KOPT-K1 (cell line): ENCODE data around the gene FUT1.
"Not testable (repeated sequence)": the region's sequence is repeated elsewhere in the genome, so short reads cannot be mapped to it uniquely, and the experiment has no call there.

Source experiments
- H3K27ac ChIP-seq: fragments of 200-600 bp; sonication (generic); 2 replicates; pipeline ENCODE4 v1.5.1; 2016; ENCODE audit warnings: antibody characterized with exemption, mild to moderate bottlenecking, low read depth, low read length; ENCODE audit not compliant: poor library complexity, severe bottlenecking
- H3K36me3 ChIP-seq: fragments of 200-600 bp; sonication (generic); 2 replicates; pipeline ENCODE4 v1.5.1; 2017; ENCODE audit warnings: antibody characterized with exemption, mild to moderate bottlenecking, low read length, moderate library complexity; ENCODE audit not compliant: insufficient read depth
- H3K9me3 ChIP-seq: fragments of 200-600 bp; sonication (generic); 2 replicates; pipeline ENCODE4 v1.5.1; 2017; ENCODE audit warnings: antibody characterized with exemption, low read length, mild to moderate bottlenecking; ENCODE audit not compliant: insufficient read depth, poor library complexity, severe bottlenecking

FUT1 gene

GRCh38 chr19:48737360-48737998 is 15.0 kb downstream of the FUT1 start:
- Histone ChIP-seq H3K27ac (no peak overlapping the region), H3K36me3 (no peaks in the 10 kb centered on the region), H3K9me3 (no peaks in the 10 kb centered on the region)

GRCh38 chr19:48735031-48735615 is 17.3 kb downstream of the FUT1 start:
- Histone ChIP-seq H3K9me3 (no peaks in the 10 kb centered on the region), H3K36me3 (no peaks in the 10 kb centered on the region), H3K27ac (no peak overlapping the region)

- no peaks in the 10 kb centered on the region for H3K9me3 ChIP-seq
- no peak overlapping the region for H3K27ac ChIP-seq
- H3K36me3 ChIP-seq: no peaks in the 10 kb centered on the region
Observed at GRCh38 chr19:48734625-48735024, 17.8 kb downstream of the FUT1 start.

- no peak overlapping the region for H3K27ac ChIP-seq
- no peaks in the 10 kb centered on the region for H3K36me3 ChIP-seq
- peaks cover 5% of the 10 kb centered on the region for H3K9me3 ChIP-seq
Observed at GRCh38 chr19:48731452-48731851, 21.0 kb downstream of the FUT1 start.

- Histone ChIP-seq H3K27ac (no peak overlapping the region), H3K36me3 (no peaks in the 10 kb centered on the region), H3K9me3 (peaks cover 5% of the 10 kb centered on the region)
Observed at GRCh38 chr19:48728911-48729664, 23.4 kb downstream of the FUT1 start.

- Histone ChIP-seq H3K9me3 (peaks cover 5% of the 10 kb centered on the region), H3K27ac (no peak overlapping the region), H3K36me3 (no peaks in the 10 kb centered on the region)
Observed at GRCh38 chr19:48726556-48726955, 25.9 kb downstream of the FUT1 start.

- H3K9me3 ChIP-seq: peaks cover 5% of the 10 kb centered on the region
- H3K27ac ChIP-seq: peak overlapping the region; percentile 55
- no peaks in the 10 kb centered on the region for H3K36me3 ChIP-seq
Observed at GRCh38 chr19:48724796-48725753, 27.4 kb downstream of the FUT1 start.

- Histone ChIP-seq H3K27ac (no peak overlapping the region), H3K9me3 (peaks cover 5% of the 10 kb centered on the region), H3K36me3 (no peaks in the 10 kb centered on the region)
Observed at GRCh38 chr19:48722196-48722708, 30.2 kb downstream of the FUT1 start.

- no peaks in the 10 kb centered on the region for H3K9me3 ChIP-seq
- H3K27ac ChIP-seq: peak overlapping the region; percentile 79
- H3K36me3 ChIP-seq: no peaks in the 10 kb centered on the region
Observed at GRCh38 chr19:48720613-48721296, 31.7 kb downstream of the FUT1 start.

GRCh38 chr19:48720251-48720612 is 32.2 kb downstream of the FUT1 start:
- Histone ChIP-seq H3K36me3 (no peaks in the 10 kb centered on the region), H3K9me3 (no peaks in the 10 kb centered on the region), H3K27ac (peak overlapping the region; percentile 79)

GRCh38 chr19:48719263-48720171 is 32.9 kb downstream of the FUT1 start, which contains the start of gene MAMSTR:
Gene MAMSTR (minus strand): TSS chr19:48719725. CDS start chr19:48719031, 694 bp downstream.
- Histone ChIP-seq H3K27ac (peak within 1 kb of the TSS; percentile 79), H3K9me3 (no peaks in the 10 kb centered on the region), H3K36me3 (no peaks in the 10 kb centered on the region)

- Histone ChIP-seq H3K9me3 (no peaks in the 10 kb centered on the region), H3K27ac (no peak overlapping the region), H3K36me3 (no peaks in the 10 kb centered on the region)
Observed at GRCh38 chr19:48718711-48719231, 33.7 kb downstream of the FUT1 start.

- H3K27ac ChIP-seq, H3K36me3 ChIP-seq, H3K9me3 ChIP-seq: not testable (repeated sequence)
Observed at GRCh38 chr19:48718106-48718505, 34.3 kb downstream of the FUT1 start.
